ENCODE measurements around the gene ATP6V1C2. TPM values are rescaled to one million over a fixed set of nuclear protein-coding genes. Genes with fewer than 3 reads are reported as not detected.
A peak's percentile ranks its signal among the peaks of the same experiment; 100 is the strongest.

ATP6V1C2 gene
- total RNA-seq, 1 donor from 2014 or later = 0.11 TPM

DNA sequence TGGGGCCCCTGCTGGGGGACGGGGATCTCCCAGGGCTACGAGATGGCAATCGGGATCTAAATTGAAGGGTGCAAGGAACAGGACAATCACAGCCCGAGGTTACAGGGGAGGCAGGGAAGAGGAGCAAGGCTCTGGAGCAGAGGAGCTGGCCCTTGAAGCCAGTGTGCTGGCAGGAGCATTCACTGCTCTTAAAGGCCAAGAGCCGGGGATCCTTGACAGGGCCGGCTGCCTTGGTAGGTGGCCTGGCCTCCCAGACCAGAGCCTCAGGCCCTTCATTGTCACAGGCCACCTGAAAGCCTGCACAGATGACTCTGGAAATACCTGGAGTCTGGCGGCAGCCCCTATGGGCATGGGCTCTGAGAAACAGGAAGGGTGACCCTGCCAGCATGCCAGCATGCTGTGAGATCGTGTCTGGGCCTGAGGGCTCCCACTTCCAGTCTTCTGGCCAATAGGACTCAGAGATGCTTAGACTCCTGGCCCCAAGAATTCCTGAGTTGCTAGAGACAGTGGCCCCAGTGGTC is 52.5 kb downstream of the ATP6V1C2 start:
- Histone ChIP-seq H3K4me1 (peaks cover 10% of the 10 kb centered on the region), H3K9me3 (ENCODE audit: low read depth) (no peaks in the 10 kb centered on the region), H3K79me2 (ENCODE audit: low read depth) (no peaks in the 10 kb centered on the region), H3K4me2 (no peak overlapping the region), H3K27ac (peak overlapping the region; percentile 60), H3K36me3 (no peaks in the 10 kb centered on the region), H3K4me3 (no peak overlapping the region), H2AFZ (replicated peaks) (no peak overlapping the region), H3K27me3 (no peaks in the 10 kb centered on the region), H3K9ac (no peak overlapping the region), H4K20me1 (ENCODE audit: low read depth) (no peaks in the 10 kb centered on the region), H3F3A (ENCODE audit: low read depth) (no peaks in the 10 kb centered on the region)
- H3K27me3 Mint-ChIP-seq (ENCODE audit: insufficient read depth, low read depth) = peaks cover 7% of the 10 kb centered on the region
- DNase-seq (ENCODE audit: low spot score) = no peak
- peaks cover 1% of the 10 kb centered on the region for H3K36me3 Mint-ChIP-seq
- no peaks in the 10 kb centered on the region for H3K9me3 Mint-ChIP-seq
- no peak overlapping the region for H3K27ac Mint-ChIP-seq
- peaks cover 9% of the 10 kb centered on the region for H3K4me1 Mint-ChIP-seq
- no peak overlapping the region for H3K4me3 Mint-ChIP-seq
- no peak for TF ChIP-seq EZH2phosphoT487 (IDR thresholded peaks at IDR 0.05)
- TF ChIP-seq EZH2 (IDR thresholded peaks at IDR 0.05) = no peak
- TF ChIP-seq, protein P1, sequence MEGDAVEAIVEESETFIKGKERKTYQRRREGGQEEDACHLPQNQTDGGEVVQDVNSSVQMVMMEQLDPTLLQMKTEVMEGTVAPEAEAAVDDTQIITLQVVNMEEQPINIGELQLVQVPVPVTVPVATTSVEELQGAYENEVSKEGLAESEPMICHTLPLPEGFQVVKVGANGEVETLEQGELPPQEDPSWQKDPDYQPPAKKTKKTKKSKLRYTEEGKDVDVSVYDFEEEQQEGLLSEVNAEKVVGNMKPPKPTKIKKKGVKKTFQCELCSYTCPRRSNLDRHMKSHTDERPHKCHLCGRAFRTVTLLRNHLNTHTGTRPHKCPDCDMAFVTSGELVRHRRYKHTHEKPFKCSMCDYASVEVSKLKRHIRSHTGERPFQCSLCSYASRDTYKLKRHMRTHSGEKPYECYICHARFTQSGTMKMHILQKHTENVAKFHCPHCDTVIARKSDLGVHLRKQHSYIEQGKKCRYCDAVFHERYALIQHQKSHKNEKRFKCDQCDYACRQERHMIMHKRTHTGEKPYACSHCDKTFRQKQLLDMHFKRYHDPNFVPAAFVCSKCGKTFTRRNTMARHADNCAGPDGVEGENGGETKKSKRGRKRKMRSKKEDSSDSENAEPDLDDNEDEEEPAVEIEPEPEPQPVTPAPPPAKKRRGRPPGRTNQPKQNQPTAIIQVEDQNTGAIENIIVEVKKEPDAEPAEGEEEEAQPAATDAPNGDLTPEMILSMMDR (IDR thresholded peaks at IDR 0.05) = no peak

DNA sequence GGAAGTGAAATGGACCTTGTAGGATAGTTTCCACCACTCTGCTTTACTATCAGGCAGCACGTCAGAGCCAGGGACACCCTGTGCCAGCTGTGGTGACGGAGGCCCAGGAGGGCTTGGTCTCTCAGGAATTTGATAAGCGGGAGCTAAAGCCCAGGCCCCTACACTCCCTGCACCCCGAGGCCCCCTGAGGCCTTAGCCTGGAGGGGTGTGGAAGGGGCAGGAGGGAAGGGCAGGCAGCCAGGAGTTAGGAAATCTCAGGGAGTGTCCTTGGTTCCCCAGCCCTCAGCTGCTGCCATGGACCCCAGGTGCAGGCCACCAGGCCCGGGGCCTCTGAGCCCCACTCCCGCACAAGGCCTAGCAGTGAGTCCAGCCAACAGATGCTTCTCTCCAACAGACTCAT is 53.0 kb downstream of the ATP6V1C2 start:
- no peak for DNase-seq (ENCODE audit: low spot score)
- H3K4me1 Mint-ChIP-seq = peaks cover 9% of the 10 kb centered on the region
- Histone ChIP-seq H3K27me3 (no peaks in the 10 kb centered on the region), H3K27ac (peak overlapping the region; percentile 60), H3K36me3 (no peaks in the 10 kb centered on the region), H2AFZ (replicated peaks) (no peak overlapping the region), H3K79me2 (ENCODE audit: low read depth) (no peaks in the 10 kb centered on the region), H3K4me1 (peaks cover 10% of the 10 kb centered on the region), H3K4me3 (no peak overlapping the region), H3F3A (ENCODE audit: low read depth) (no peaks in the 10 kb centered on the region), H3K9me3 (ENCODE audit: low read depth) (no peaks in the 10 kb centered on the region), H3K4me2 (no peak overlapping the region), H4K20me1 (ENCODE audit: low read depth) (no peaks in the 10 kb centered on the region), H3K9ac (no peak overlapping the region)
- peaks cover 1% of the 10 kb centered on the region for H3K36me3 Mint-ChIP-seq
- H3K27ac Mint-ChIP-seq = peak overlapping the region; percentile 79
- peaks cover 7% of the 10 kb centered on the region for H3K27me3 Mint-ChIP-seq (ENCODE audit: insufficient read depth, low read depth)
- no peaks in the 10 kb centered on the region for H3K9me3 Mint-ChIP-seq
- TF ChIP-seq EZH2 (IDR thresholded peaks at IDR 0.05) (no peak), EZH2phosphoT487 (IDR thresholded peaks at IDR 0.05) (no peak)
- TF ChIP-seq, protein P1 (IDR thresholded peaks at IDR 0.05) = no peak
- H3K4me3 Mint-ChIP-seq = no peak overlapping the region

DNA sequence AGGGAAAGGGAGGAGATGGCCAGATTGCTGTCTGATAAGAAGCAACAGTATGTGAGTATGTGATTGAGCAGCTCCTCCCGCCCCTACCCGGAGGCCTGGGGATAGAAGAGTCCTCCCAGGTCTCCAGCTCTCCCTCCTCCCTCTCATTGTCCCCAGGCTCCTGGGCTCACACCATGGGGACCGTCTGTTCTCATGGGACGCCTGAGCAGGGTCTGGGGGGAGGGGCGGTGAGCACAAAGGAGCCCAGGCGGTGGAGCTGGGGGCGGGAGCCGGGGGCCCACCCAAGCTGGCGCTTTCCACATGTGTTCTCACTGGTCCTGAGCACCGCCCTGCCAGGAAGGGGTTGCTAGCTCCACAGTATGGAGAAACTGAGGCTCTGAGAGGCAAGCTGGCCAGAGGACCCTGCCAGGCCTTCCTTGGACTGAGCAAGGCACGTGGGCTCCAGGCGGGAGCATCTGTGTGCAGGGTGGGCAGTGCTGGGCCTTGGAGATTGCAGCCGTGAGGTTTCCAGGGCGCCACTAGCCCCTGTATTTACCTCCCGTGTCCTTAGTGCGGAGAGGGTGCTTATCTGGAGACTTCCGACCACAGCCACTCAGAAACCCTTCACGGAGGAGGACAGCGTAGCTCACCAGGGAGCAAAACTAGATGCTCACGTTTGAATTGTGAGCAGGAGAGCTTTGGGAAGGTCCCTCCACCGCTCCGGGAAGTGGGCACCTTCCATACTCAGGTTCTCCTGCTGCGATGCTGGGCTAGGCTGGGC is 53.8 kb downstream of the ATP6V1C2 start:
- H3K9me3 Mint-ChIP-seq = no peaks in the 10 kb centered on the region

More for the DNA sequence above, 53.8 kb downstream of the ATP6V1C2 start:
- Histone ChIP-seq H3K27me3 (no peaks in the 10 kb centered on the region), H3K9ac (no peak overlapping the region), H3K27ac (no peak overlapping the region), H3K36me3 (no peaks in the 10 kb centered on the region), H3K9me3 (ENCODE audit: low read depth) (no peaks in the 10 kb centered on the region), H3K4me3 (no peak overlapping the region), H3F3A (ENCODE audit: low read depth) (no peaks in the 10 kb centered on the region), H3K4me2 (no peak overlapping the region), H4K20me1 (ENCODE audit: low read depth) (no peaks in the 10 kb centered on the region), H2AFZ (replicated peaks) (no peak overlapping the region), H3K79me2 (ENCODE audit: low read depth) (no peaks in the 10 kb centered on the region), H3K4me1 (peaks cover 10% of the 10 kb centered on the region)
- Mint-ChIP-seq H3K36me3 (peaks cover 5% of the 10 kb centered on the region), H3K27me3 (ENCODE audit: insufficient read depth, low read depth) (peaks cover 7% of the 10 kb centered on the region), H3K4me3 (no peak overlapping the region), H3K27ac (peak overlapping the region; percentile 79), H3K4me1 (peaks cover 9% of the 10 kb centered on the region)
- TF ChIP-seq EZH2 (IDR thresholded peaks at IDR 0.05) = no peak
- TF ChIP-seq, protein P1 (IDR thresholded peaks at IDR 0.05) = no peak
- no peak for TF ChIP-seq EZH2phosphoT487 (IDR thresholded peaks at IDR 0.05)
- peak; percentile 39 for DNase-seq (ENCODE audit: low spot score)

Data from neural progenitor cell (in vitro differentiated cells).